ENCODE results near the gene HYAL3.
"Not testable (repeated sequence)": the region's sequence is repeated elsewhere in the genome, so short reads cannot be mapped to it uniquely, and the experiment has no call there.

The HYAL3 gene

DNA sequence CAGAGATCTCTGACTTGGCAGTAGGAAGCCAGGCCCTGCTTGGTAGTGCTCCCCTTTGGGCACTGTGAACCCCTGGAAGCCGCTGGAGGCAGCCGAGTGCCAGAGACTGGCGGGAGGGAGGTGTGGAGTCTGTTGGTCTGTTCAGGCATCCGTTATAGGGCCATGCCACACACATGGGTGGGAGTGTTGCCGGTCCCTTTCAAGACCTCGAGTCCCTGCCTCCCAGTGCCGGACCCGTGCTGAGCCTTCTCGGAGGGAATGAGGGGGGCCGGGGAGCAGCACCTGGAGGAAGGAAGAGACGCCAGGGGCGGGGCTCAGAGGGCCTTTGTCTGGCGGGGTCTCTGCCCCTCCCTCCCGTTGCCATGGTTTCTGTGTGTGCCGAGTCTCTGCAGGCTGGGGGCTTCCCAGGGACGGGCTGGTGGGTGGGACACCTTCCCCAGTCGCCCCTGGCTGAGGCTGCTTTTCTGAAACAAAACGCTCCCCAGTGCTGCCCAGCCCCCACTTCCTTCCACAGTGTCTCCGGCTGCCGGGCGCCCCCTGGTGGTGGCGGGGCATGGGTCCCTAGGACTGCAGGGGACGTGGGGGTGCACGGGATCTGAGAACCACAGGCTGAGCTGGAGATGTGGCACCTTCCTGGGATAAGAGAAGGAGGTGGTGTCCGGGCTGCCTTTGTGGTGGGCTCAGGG is 53.2 kb downstream of the HYAL3 start:
- Histone ChIP-seq H3K4me1 (ENCODE audit: control insufficient read depth, low read length) (peaks cover 58% of the 10 kb centered on the region), H3K79me2 (ENCODE audit: control insufficient read depth, low read length) (peaks cover 93% of the 10 kb centered on the region), H3K27ac (ENCODE audit: low read depth, low read length) (peak overlapping the region; percentile 39), H3F3A (ENCODE audit: control insufficient read depth, insufficient read depth) (peaks cover 19% of the 10 kb centered on the region), H3K9me2 (replicated peaks; ENCODE audit: control insufficient read depth, low read length) (no peaks in the 10 kb centered on the region), H4K20me1 (ENCODE audit: control insufficient read depth, insufficient read depth, low read depth, low read length) (peaks cover 27% of the 10 kb centered on the region; the same call in 1 of the 2 replicates), H3K27me3 (ENCODE audit: control insufficient read depth, low read length) (no peaks in the 10 kb centered on the region), H3K36me3 (ENCODE audit: control insufficient read depth, low read length) (peaks cover 32% of the 10 kb centered on the region), H3K9me3 (ENCODE audit: control insufficient read depth, insufficient read depth, low read length) (no peaks in the 10 kb centered on the region), H3K4me3 (ENCODE audit: low read length) (peak overlapping the region; percentile 67), H3K4me2 (ENCODE audit: low read length) (peak overlapping the region; percentile 79)
- TF ChIP-seq, protein P1, sequence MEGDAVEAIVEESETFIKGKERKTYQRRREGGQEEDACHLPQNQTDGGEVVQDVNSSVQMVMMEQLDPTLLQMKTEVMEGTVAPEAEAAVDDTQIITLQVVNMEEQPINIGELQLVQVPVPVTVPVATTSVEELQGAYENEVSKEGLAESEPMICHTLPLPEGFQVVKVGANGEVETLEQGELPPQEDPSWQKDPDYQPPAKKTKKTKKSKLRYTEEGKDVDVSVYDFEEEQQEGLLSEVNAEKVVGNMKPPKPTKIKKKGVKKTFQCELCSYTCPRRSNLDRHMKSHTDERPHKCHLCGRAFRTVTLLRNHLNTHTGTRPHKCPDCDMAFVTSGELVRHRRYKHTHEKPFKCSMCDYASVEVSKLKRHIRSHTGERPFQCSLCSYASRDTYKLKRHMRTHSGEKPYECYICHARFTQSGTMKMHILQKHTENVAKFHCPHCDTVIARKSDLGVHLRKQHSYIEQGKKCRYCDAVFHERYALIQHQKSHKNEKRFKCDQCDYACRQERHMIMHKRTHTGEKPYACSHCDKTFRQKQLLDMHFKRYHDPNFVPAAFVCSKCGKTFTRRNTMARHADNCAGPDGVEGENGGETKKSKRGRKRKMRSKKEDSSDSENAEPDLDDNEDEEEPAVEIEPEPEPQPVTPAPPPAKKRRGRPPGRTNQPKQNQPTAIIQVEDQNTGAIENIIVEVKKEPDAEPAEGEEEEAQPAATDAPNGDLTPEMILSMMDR (IDR thresholded peaks at IDR 0.05; ENCODE audit: low read depth, low read length, poor library complexity, severe bottlenecking): peak; percentile 99
- no peak for TF ChIP-seq EZH2phosphoT487 (IDR thresholded peaks at IDR 0.05; ENCODE audit: borderline replicate concordance, low read length)

DNA sequence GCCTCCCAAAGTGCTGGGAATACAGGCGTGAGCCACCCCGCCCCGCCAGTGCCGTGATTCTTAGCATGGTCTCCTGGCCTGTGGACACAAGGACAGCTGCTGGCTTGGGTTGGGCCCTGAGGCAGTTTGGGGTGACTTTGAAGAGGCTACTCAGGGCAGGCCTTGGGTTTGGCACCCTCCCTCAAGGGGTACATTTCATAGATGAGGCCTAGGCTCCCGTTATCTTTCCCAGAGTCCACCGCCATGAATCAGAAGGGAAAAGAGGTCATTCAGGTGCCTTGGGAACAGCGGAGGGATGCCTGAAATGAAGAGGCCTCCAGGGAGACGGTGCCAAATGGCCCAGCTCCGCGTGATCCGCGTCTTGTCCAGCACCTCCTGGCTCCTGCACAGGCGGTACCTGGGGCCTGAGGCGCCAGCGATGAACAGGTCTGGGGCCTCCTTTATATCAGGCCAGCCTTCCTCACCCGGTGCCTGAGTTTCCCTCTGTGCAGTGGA is 53.9 kb downstream of the HYAL3 start:
- peaks cover 64% of the 10 kb centered on the region for H3K4me1 ChIP-seq (ENCODE audit: control insufficient read depth, low read length)
- H3K27ac ChIP-seq (ENCODE audit: low read depth, low read length): peak overlapping the region; percentile 39
- H3F3A ChIP-seq (ENCODE audit: control insufficient read depth, insufficient read depth): peaks cover 19% of the 10 kb centered on the region
- peak overlapping the region; percentile 79 for H3K4me2 ChIP-seq (ENCODE audit: low read length)
- H3K27me3 ChIP-seq (ENCODE audit: control insufficient read depth, low read length): no peaks in the 10 kb centered on the region
- H3K4me3 ChIP-seq (ENCODE audit: low read length): peak overlapping the region; percentile 67
- H3K79me2 ChIP-seq (ENCODE audit: control insufficient read depth, low read length): peaks cover 92% of the 10 kb centered on the region
- peaks cover 31% of the 10 kb centered on the region for H3K36me3 ChIP-seq (ENCODE audit: control insufficient read depth, low read length)
- H3K9me2 ChIP-seq (replicated peaks; ENCODE audit: control insufficient read depth, low read length): no peaks in the 10 kb centered on the region
- H3K9me3 ChIP-seq (ENCODE audit: control insufficient read depth, insufficient read depth, low read length): no peaks in the 10 kb centered on the region
- TF ChIP-seq, protein P1 (IDR thresholded peaks at IDR 0.05; ENCODE audit: low read depth, low read length, poor library complexity, severe bottlenecking): no peak
- TF ChIP-seq EZH2phosphoT487 (IDR thresholded peaks at IDR 0.05; ENCODE audit: borderline replicate concordance, low read length): no peak
- H4K20me1 ChIP-seq (ENCODE audit: control insufficient read depth, insufficient read depth, low read depth, low read length): peaks cover 27% of the 10 kb centered on the region; the same call in 1 of the 2 replicates

DNA sequence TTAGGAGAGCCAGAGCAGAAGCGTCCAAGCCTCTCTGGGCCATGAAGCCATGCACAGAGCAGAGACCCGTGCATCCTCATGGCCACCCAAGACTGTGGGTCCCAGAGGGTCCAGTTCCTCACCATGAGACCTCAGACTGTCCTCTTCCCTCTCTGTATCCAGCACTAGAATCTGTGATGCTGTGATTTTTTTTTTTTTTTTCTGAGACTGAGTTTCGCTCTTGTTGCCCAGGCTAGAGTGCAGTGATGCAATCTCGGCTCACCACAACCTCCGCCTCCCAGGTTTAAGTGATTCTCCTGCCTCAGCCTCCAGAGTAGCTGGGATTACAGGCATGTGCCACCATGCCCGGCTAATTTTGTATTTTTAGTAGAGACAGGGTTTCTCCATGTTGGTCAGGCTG is 54.4 kb downstream of the HYAL3 start:
- H4K20me1 ChIP-seq (ENCODE audit: control insufficient read depth, insufficient read depth, low read depth, low read length): peaks cover 23% of the 10 kb centered on the region; the same call in 1 of the 2 replicates
- H3K27ac ChIP-seq (ENCODE audit: low read depth, low read length): 0 out of 2 replicates have a peak overlapping the region, but pooled peaks have one; percentile 13

DNA sequence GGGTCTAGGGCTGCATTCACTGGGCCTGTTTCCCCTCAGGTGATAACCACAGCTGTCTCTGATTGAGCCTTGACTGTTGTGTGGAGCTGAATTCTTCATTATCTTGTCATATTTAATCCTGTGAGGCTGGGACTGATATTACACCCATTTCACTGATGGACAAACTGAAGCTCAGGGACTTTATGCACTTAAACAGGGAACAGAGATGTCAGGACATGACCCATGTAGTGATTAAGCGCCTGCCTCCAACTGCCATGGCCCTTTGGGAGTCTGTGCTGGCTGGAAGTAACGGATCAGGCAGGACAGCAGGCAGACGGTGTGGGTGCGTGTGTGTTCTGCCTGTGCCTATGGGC is 55.7 kb downstream of the HYAL3 start:
- no peak overlapping the region for H3K4me2 ChIP-seq (ENCODE audit: low read length)
- H3K36me3 ChIP-seq (ENCODE audit: control insufficient read depth, low read length): peaks cover 44% of the 10 kb centered on the region
- no peaks in the 10 kb centered on the region for H3K9me2 ChIP-seq (replicated peaks; ENCODE audit: control insufficient read depth, low read length)
- peaks cover 80% of the 10 kb centered on the region for H3K4me1 ChIP-seq (ENCODE audit: control insufficient read depth, low read length)
- peaks cover 19% of the 10 kb centered on the region for H3F3A ChIP-seq (ENCODE audit: control insufficient read depth, insufficient read depth)
- peaks cover 92% of the 10 kb centered on the region for H3K79me2 ChIP-seq (ENCODE audit: control insufficient read depth, low read length)
- H4K20me1 ChIP-seq (ENCODE audit: control insufficient read depth, insufficient read depth, low read depth, low read length): peaks cover 18% of the 10 kb centered on the region; the same call in 1 of the 2 replicates
- TF ChIP-seq, protein P1 (IDR thresholded peaks at IDR 0.05; ENCODE audit: low read depth, low read length, poor library complexity, severe bottlenecking): no peak
- TF ChIP-seq EZH2phosphoT487 (IDR thresholded peaks at IDR 0.05; ENCODE audit: borderline replicate concordance, low read length): no peak
- H3K4me3 ChIP-seq (ENCODE audit: low read length): no peak overlapping the region
- H3K27me3 ChIP-seq (ENCODE audit: control insufficient read depth, low read length): no peaks in the 10 kb centered on the region
- peak overlapping the region; percentile 58 for H3K27ac ChIP-seq (ENCODE audit: low read depth, low read length)
- no peaks in the 10 kb centered on the region for H3K9me3 ChIP-seq (ENCODE audit: control insufficient read depth, insufficient read depth, low read length)

More for the DNA sequence above, 54.4 kb downstream of the HYAL3 start:
- not testable (repeated sequence) for H3K4me3 ChIP-seq (ENCODE audit: low read length); H3K9me2 ChIP-seq (replicated peaks; ENCODE audit: control insufficient read depth, low read length); H3K4me2 ChIP-seq (ENCODE audit: low read length); H3K27me3 ChIP-seq (ENCODE audit: control insufficient read depth, low read length); H3K9me3 ChIP-seq (ENCODE audit: control insufficient read depth, insufficient read depth, low read length)
- Histone ChIP-seq H3K36me3 (ENCODE audit: control insufficient read depth, low read length) (peaks cover 31% of the 10 kb centered on the region), H3F3A (ENCODE audit: control insufficient read depth, insufficient read depth) (peaks cover 19% of the 10 kb centered on the region), H3K4me1 (ENCODE audit: control insufficient read depth, low read length) (peaks cover 69% of the 10 kb centered on the region), H3K79me2 (ENCODE audit: control insufficient read depth, low read length) (peaks cover 92% of the 10 kb centered on the region)
